IPS-18a (cell line): ENCODE results near the gene CFAP20DC.
A peak's percentile ranks its signal among the peaks of the same experiment; 100 is the strongest.
"Not testable (repeated sequence)": the region's sequence is repeated elsewhere in the genome, so short reads cannot be mapped to it uniquely, and the experiment has no call there.

Source experiments
- H3K27ac ChIP-seq: one replicate; pipeline ENCODE4 v1.5.1; 2013; ENCODE audit warnings: low read length
- H3K27me3 ChIP-seq: one replicate; pipeline ENCODE4 v1.6.1; 2013; ENCODE audit warnings: mild to moderate bottlenecking, low read length; ENCODE audit not compliant: control insufficient read depth, insufficient read depth
- H3K36me3 ChIP-seq: one replicate; pipeline ENCODE4 v1.6.1; 2013; ENCODE audit warnings: low read depth, low read length; ENCODE audit not compliant: control insufficient read depth
- H3K4me1 ChIP-seq: one replicate; pipeline ENCODE4 v1.6.1; 2013; ENCODE audit warnings: low read depth, low read length; ENCODE audit not compliant: control insufficient read depth
- H3K4me3 ChIP-seq: one replicate; pipeline ENCODE4 v1.5.1; 2013; ENCODE audit warnings: low read length
- H3K9ac ChIP-seq: one replicate; pipeline ENCODE4 v1.6.1; 2013; ENCODE audit warnings: mild to moderate bottlenecking, low read length, moderate library complexity
- H3K9me3 ChIP-seq: one replicate; pipeline ENCODE4 v1.6.1; 2013; ENCODE audit warnings: low read depth, low read length; ENCODE audit not compliant: control insufficient read depth

The CFAP20DC gene

GRCh38 chr3:58898513-58898912 lies 151.3 kb downstream of the CFAP20DC start:
- Histone ChIP-seq H3K4me1 (no peaks in the 10 kb centered on the region), H3K9me3 (no peaks in the 10 kb centered on the region), H3K9ac (no peak overlapping the region), H3K4me3 (no peak overlapping the region), H3K27ac (no peak overlapping the region), H3K27me3 (no peaks in the 10 kb centered on the region), H3K36me3 (no peaks in the 10 kb centered on the region)

GRCh38 chr3:58897646-58898045 lies 152.2 kb downstream of the CFAP20DC start:
- Histone ChIP-seq H3K27ac (no peak overlapping the region), H3K27me3 (no peaks in the 10 kb centered on the region), H3K9ac (no peak overlapping the region), H3K9me3 (no peaks in the 10 kb centered on the region), H3K4me3 (no peak overlapping the region), H3K36me3 (no peaks in the 10 kb centered on the region), H3K4me1 (no peaks in the 10 kb centered on the region)

GRCh38 chr3:58895678-58896077 lies 154.1 kb downstream of the CFAP20DC start:
- H3K27ac ChIP-seq, H3K9ac ChIP-seq, H3K4me1 ChIP-seq, H3K9me3 ChIP-seq, H3K27me3 ChIP-seq, H3K36me3 ChIP-seq, H3K4me3 ChIP-seq: not testable (repeated sequence)

- not testable (repeated sequence) for H3K4me3 ChIP-seq, H3K36me3 ChIP-seq, H3K27ac ChIP-seq, H3K4me1 ChIP-seq, H3K9me3 ChIP-seq, H3K27me3 ChIP-seq, H3K9ac ChIP-seq
These were observed 157.3 kb downstream of the CFAP20DC start for GRCh38 chr3:58892526-58892925.

- Histone ChIP-seq H3K27me3 (no peaks in the 10 kb centered on the region), H3K9me3 (no peaks in the 10 kb centered on the region), H3K4me3 (no peak overlapping the region), H3K27ac (no peak overlapping the region), H3K36me3 (no peaks in the 10 kb centered on the region), H3K9ac (no peak overlapping the region), H3K4me1 (no peaks in the 10 kb centered on the region)
These were observed 161.7 kb downstream of the CFAP20DC start for GRCh38 chr3:58888087-58888486.

- Histone ChIP-seq H3K27me3 (no peaks in the 10 kb centered on the region), H3K27ac (no peak overlapping the region), H3K4me3 (no peak overlapping the region), H3K4me1 (peaks cover 10% of the 10 kb centered on the region), H3K9ac (no peak overlapping the region), H3K36me3 (no peaks in the 10 kb centered on the region), H3K9me3 (no peaks in the 10 kb centered on the region)
These were observed 165.4 kb downstream of the CFAP20DC start for GRCh38 chr3:58884453-58884852.

GRCh38 chr3:58880182-58880581 lies 169.6 kb downstream of the CFAP20DC start:
- Histone ChIP-seq H3K27me3 (no peaks in the 10 kb centered on the region), H3K4me1 (peaks cover 10% of the 10 kb centered on the region), H3K4me3 (no peak overlapping the region), H3K27ac (no peak overlapping the region), H3K9me3 (no peaks in the 10 kb centered on the region), H3K9ac (no peak overlapping the region), H3K36me3 (no peaks in the 10 kb centered on the region)

GRCh38 chr3:58874795-58875194 lies 175.0 kb downstream of the CFAP20DC start:
- Histone ChIP-seq H3K4me3 (no peak overlapping the region), H3K27me3 (no peaks in the 10 kb centered on the region), H3K36me3 (no peaks in the 10 kb centered on the region), H3K9ac (no peak overlapping the region), H3K4me1 (no peaks in the 10 kb centered on the region), H3K27ac (no peak overlapping the region), H3K9me3 (no peaks in the 10 kb centered on the region)

GRCh38 chr3:58874248-58874741 lies 175.5 kb downstream of the CFAP20DC start:
- H3K4me3 ChIP-seq, result no peak overlapping the region
- H3K36me3 ChIP-seq, result no peaks in the 10 kb centered on the region
- H3K9ac ChIP-seq, result no peak overlapping the region
- H3K9me3 ChIP-seq, result no peaks in the 10 kb centered on the region
- H3K27ac ChIP-seq, result no peak overlapping the region
- no peaks in the 10 kb centered on the region for H3K4me1 ChIP-seq
- H3K27me3 ChIP-seq, result no peaks in the 10 kb centered on the region

- Histone ChIP-seq H3K4me1 (peaks cover 34% of the 10 kb centered on the region), H3K27me3 (no peaks in the 10 kb centered on the region), H3K9me3 (no peaks in the 10 kb centered on the region), H3K36me3 (no peaks in the 10 kb centered on the region), H3K9ac (no peak overlapping the region), H3K27ac (no peak overlapping the region), H3K4me3 (no peak overlapping the region)
These were observed 181.6 kb downstream of the CFAP20DC start for GRCh38 chr3:58868097-58868779.

- Histone ChIP-seq H3K4me3 (no peak overlapping the region), H3K4me1 (peaks cover 34% of the 10 kb centered on the region)
These were observed 182.2 kb downstream of the CFAP20DC start for GRCh38 chr3:58867621-58868020.

GRCh38 chr3:58866079-58866478 lies 183.7 kb downstream of the CFAP20DC start:
- H3K4me1 ChIP-seq, result peaks cover 34% of the 10 kb centered on the region
- H3K27me3 ChIP-seq, result no peaks in the 10 kb centered on the region
- H3K27ac ChIP-seq, result no peak overlapping the region
- H3K4me3 ChIP-seq, result peak overlapping the region; percentile 2
- H3K36me3 ChIP-seq, result no peaks in the 10 kb centered on the region
- no peaks in the 10 kb centered on the region for H3K9me3 ChIP-seq
- no peak overlapping the region for H3K9ac ChIP-seq

More at GRCh38 chr3:58867621-58868020, 182.2 kb downstream of the CFAP20DC start:
- Histone ChIP-seq H3K27ac (no peak overlapping the region), H3K9me3 (no peaks in the 10 kb centered on the region), H3K9ac (peak overlapping the region; percentile 7), H3K36me3 (no peaks in the 10 kb centered on the region), H3K27me3 (no peaks in the 10 kb centered on the region)
